Neural progenitor cell (in vitro differentiated cells): ENCODE measurements around the gene TRAF5. TPM values are rescaled to one million over a fixed set of nuclear protein-coding genes. Genes with fewer than 3 reads are reported as not detected.
A peak's percentile ranks its signal among the peaks of the same experiment; 100 is the strongest.

Experiments
- DNase-seq: peaks from one replicate; pipeline ENCODE4 v3.0.0-alpha.2; 2016; ENCODE audit warnings: low spot score
- H2AFZ ChIP-seq: fragments of 200-600 bp; sonication (generic); replicated peaks from 2 replicates; pipeline ENCODE4 v1.6.1; 2016; ENCODE audit warnings: antibody characterized with exemption
- H3F3A ChIP-seq: fragments of 200-600 bp; sonication (generic); 2 replicates; pipeline ENCODE4 v1.6.1; 2016; ENCODE audit warnings: antibody characterized with exemption, low read depth
- H3K27ac ChIP-seq: fragments of 200-600 bp; sonication (generic); 2 replicates; pipeline ENCODE4 v1.5.1; 2016; ENCODE audit warnings: mild to moderate bottlenecking
- H3K27me3 ChIP-seq: fragments of 200-600 bp; sonication (generic); 2 replicates; pipeline ENCODE4 v1.6.1; 2016; ENCODE audit warnings: mild to moderate bottlenecking, moderate library complexity
- H3K36me3 ChIP-seq: fragments of 200-600 bp; sonication (generic); 2 replicates; pipeline ENCODE4 v1.5.1; 2016
- H3K4me1 ChIP-seq: fragments of 200-600 bp; sonication (generic); 2 replicates; pipeline ENCODE4 v1.6.1; 2016; ENCODE audit warnings: mixed run types
- H3K4me2 ChIP-seq: fragments of 200-600 bp; sonication (generic); 2 replicates; pipeline ENCODE4 v1.6.1; 2016
- H3K4me3 ChIP-seq: fragments of 200-600 bp; sonication (generic); 2 replicates; pipeline ENCODE4 v1.5.1; 2016
- H3K79me2 ChIP-seq: fragments of 200-600 bp; sonication (generic); 2 replicates; pipeline ENCODE4 v1.6.1; 2016; ENCODE audit warnings: low read depth
- H3K9ac ChIP-seq: fragments of 200-600 bp; sonication (generic); 2 replicates; pipeline ENCODE4 v1.6.1; 2016
- H3K9me3 ChIP-seq: fragments of 200-600 bp; sonication (generic); 2 replicates; pipeline ENCODE4 v1.5.1; 2016; ENCODE audit warnings: low read depth
- H4K20me1 ChIP-seq: fragments of 200-600 bp; sonication (generic); 2 replicates; pipeline ENCODE4 v1.6.1; 2016; ENCODE audit warnings: low read depth
- H3K27ac Mint-ChIP-seq: 3 replicates; pipeline ENCODE4 v1.8.0; 2021; ENCODE audit warnings: mixed read lengths
- H3K27me3 Mint-ChIP-seq: 2 replicates; pipeline ENCODE4 v1.8.0; 2022; ENCODE audit warnings: low read depth, mild to moderate bottlenecking, inconsistent platforms, moderate library complexity, mixed read lengths; ENCODE audit not compliant: insufficient read depth
- H3K36me3 Mint-ChIP-seq: 3 replicates; pipeline ENCODE4 v1.8.0; 2021; ENCODE audit warnings: mixed read lengths
- H3K4me1 Mint-ChIP-seq: 3 replicates; pipeline ENCODE4 v1.8.0; 2021; ENCODE audit warnings: mixed read lengths
- H3K4me3 Mint-ChIP-seq: 3 replicates; pipeline ENCODE4 v1.8.0; 2021; ENCODE audit warnings: mild to moderate bottlenecking, moderate library complexity, mixed read lengths
- H3K9me3 Mint-ChIP-seq: 3 replicates; pipeline ENCODE4 v1.8.0; 2020; ENCODE audit warnings: mixed read lengths
- EZH2 ChIP-seq: fragments of 200-600 bp; sonication (generic); IDR thresholded peaks from 2 replicates; pipeline ENCODE4 v1.6.1; 2017; ENCODE audit warnings: antibody characterized with exemption, mild to moderate bottlenecking, moderate library complexity
- EZH2phosphoT487 ChIP-seq: fragments of 200-600 bp; sonication (generic); IDR thresholded peaks from 2 replicates; pipeline ENCODE4 v1.6.1; 2017; ENCODE audit warnings: antibody characterized with exemption
- total RNA-seq: library from RNA; depleted of rRNA; stranded (reverse); fragments of >200 nt; gene quantifications from 2 replicates; pipeline ENCODE4 v1.2.3, GENCODE V29; 2015; ENCODE audit warnings: low replicate concordance
- TF ChIP-seq, protein P1 (sequence below): fragments of 200-600 bp; sonication (generic); IDR thresholded peaks from 2 replicates; pipeline ENCODE4 v1.5.1; 2017; ENCODE audit warnings: antibody characterized with exemption, mild to moderate bottlenecking

TRAF5 gene
- total RNA-seq, 1 donor from 2014 or later, result 36.0 TPM

GRCh38 chr1:211377539-211378450 is 51.2 kb downstream of the TRAF5 start:
- Histone ChIP-seq H3K9me3 (no peaks in the 10 kb centered on the region), H3K27ac (no peak overlapping the region), H3K4me1 (peaks cover 15% of the 10 kb centered on the region), H3K27me3 (no peaks in the 10 kb centered on the region), H4K20me1 (no peaks in the 10 kb centered on the region), H3F3A (peaks cover 7% of the 10 kb centered on the region), H3K4me3 (no peak overlapping the region), H3K9ac (no peak overlapping the region), H3K4me2 (no peak overlapping the region), H3K79me2 (no peaks in the 10 kb centered on the region), H3K36me3 (no peaks in the 10 kb centered on the region), H2AFZ (no peak overlapping the region)
- Mint-ChIP-seq H3K27ac (no peak overlapping the region), H3K9me3 (no peaks in the 10 kb centered on the region), H3K4me3 (no peak overlapping the region), H3K36me3 (no peaks in the 10 kb centered on the region), H3K27me3 (peaks cover 2% of the 10 kb centered on the region), H3K4me1 (peaks cover 26% of the 10 kb centered on the region)
- no peak for DNase-seq
- TF ChIP-seq EZH2phosphoT487 (no peak), EZH2 (no peak)

DNA sequence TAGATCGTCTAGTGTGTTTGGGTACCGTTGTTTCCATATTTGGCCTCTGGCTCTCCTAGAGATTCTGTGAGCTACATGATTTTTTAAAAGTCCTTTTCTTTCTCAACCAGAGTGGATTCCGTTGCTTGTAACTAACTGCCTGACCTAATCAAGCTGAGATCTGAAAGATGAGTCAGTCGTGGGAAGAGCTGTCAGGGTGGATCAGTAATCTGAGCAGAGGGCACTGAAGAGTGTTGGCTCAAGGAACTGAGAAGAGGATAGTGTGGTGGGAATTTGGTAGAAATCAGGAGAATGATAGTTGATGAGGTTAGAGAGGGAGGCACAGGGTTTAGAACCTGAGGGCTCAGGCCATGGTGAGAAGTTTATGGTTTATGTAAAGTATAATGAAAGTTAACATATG is 52.2 kb downstream of the TRAF5 start:
- peaks cover 2% of the 10 kb centered on the region for H3K27me3 Mint-ChIP-seq
- Histone ChIP-seq H3K27ac (no peak overlapping the region), H3K4me2 (no peak overlapping the region), H2AFZ (no peak overlapping the region), H3K4me3 (no peak overlapping the region), H3K9ac (no peak overlapping the region), H3K4me1 (peaks cover 22% of the 10 kb centered on the region), H3K9me3 (no peaks in the 10 kb centered on the region), H3K79me2 (peaks cover 7% of the 10 kb centered on the region), H3K27me3 (no peaks in the 10 kb centered on the region), H3K36me3 (no peaks in the 10 kb centered on the region), H3F3A (peaks cover 16% of the 10 kb centered on the region), H4K20me1 (no peaks in the 10 kb centered on the region)
- H3K27ac Mint-ChIP-seq, result peak overlapping the region; percentile 31
- H3K4me3 Mint-ChIP-seq, result no peak overlapping the region
- H3K4me1 Mint-ChIP-seq, result peaks cover 36% of the 10 kb centered on the region
- no peaks in the 10 kb centered on the region for H3K9me3 Mint-ChIP-seq
- H3K36me3 Mint-ChIP-seq, result no peaks in the 10 kb centered on the region
- no peak for DNase-seq
- TF ChIP-seq EZH2, result no peak
- no peak for TF ChIP-seq EZH2phosphoT487
- TF ChIP-seq, protein P1, sequence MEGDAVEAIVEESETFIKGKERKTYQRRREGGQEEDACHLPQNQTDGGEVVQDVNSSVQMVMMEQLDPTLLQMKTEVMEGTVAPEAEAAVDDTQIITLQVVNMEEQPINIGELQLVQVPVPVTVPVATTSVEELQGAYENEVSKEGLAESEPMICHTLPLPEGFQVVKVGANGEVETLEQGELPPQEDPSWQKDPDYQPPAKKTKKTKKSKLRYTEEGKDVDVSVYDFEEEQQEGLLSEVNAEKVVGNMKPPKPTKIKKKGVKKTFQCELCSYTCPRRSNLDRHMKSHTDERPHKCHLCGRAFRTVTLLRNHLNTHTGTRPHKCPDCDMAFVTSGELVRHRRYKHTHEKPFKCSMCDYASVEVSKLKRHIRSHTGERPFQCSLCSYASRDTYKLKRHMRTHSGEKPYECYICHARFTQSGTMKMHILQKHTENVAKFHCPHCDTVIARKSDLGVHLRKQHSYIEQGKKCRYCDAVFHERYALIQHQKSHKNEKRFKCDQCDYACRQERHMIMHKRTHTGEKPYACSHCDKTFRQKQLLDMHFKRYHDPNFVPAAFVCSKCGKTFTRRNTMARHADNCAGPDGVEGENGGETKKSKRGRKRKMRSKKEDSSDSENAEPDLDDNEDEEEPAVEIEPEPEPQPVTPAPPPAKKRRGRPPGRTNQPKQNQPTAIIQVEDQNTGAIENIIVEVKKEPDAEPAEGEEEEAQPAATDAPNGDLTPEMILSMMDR, result no peak

- peaks cover 37% of the 10 kb centered on the region for H3K4me1 Mint-ChIP-seq
- Histone ChIP-seq H3K27me3 (no peaks in the 10 kb centered on the region), H4K20me1 (no peaks in the 10 kb centered on the region), H3F3A (peaks cover 16% of the 10 kb centered on the region), H3K4me2 (no peak overlapping the region), H3K9me3 (no peaks in the 10 kb centered on the region), H3K36me3 (no peaks in the 10 kb centered on the region), H3K4me1 (peaks cover 23% of the 10 kb centered on the region), H2AFZ (no peak overlapping the region), H3K9ac (no peak overlapping the region), H3K79me2 (peaks cover 8% of the 10 kb centered on the region), H3K4me3 (no peak overlapping the region), H3K27ac (no peak overlapping the region)
- TF ChIP-seq EZH2, result no peak
- no peak for TF ChIP-seq EZH2phosphoT487
- TF ChIP-seq, protein P1, result no peak
- no peak for DNase-seq
- no peak overlapping the region for H3K27ac Mint-ChIP-seq
- H3K36me3 Mint-ChIP-seq, result no peaks in the 10 kb centered on the region
- H3K27me3 Mint-ChIP-seq, result peaks cover 2% of the 10 kb centered on the region
- no peaks in the 10 kb centered on the region for H3K9me3 Mint-ChIP-seq
- no peak overlapping the region for H3K4me3 Mint-ChIP-seq
Observed at GRCh38 chr1:211379446-211379845, 52.8 kb downstream of the TRAF5 start.
